SJCRH30 (cell line): ENCODE results near the gene CAMTA1. TPM values are rescaled to one million over a fixed set of nuclear protein-coding genes. Genes with fewer than 3 reads are reported as not detected.
A peak's percentile ranks its signal among the peaks of the same experiment; 100 is the strongest.
"Not testable (repeated sequence)": the region's sequence is repeated elsewhere in the genome, so short reads cannot be mapped to it uniquely, and the experiment has no call there.

ENCODE experiments used
- DNase-seq, 2 experiments: peaks; one replicate each; pipeline ENCODE4 v3.0.0-alpha.2; 2015 to 2020
- H3K27ac ChIP-seq: fragments of 250-450 bp; sonication (Bioruptor Pico); 2 replicates; pipeline ENCODE4 v1.5.1; 2020; ENCODE audit warnings: mild to moderate bottlenecking, moderate library complexity
- H3K27me3 ChIP-seq: fragments of 250-450 bp; sonication (Bioruptor Pico); 2 replicates; pipeline ENCODE4 v1.5.1; 2020; ENCODE audit warnings: mild to moderate bottlenecking, moderate library complexity
- H3K36me3 ChIP-seq: fragments of 250-450 bp; sonication (Bioruptor Pico); 2 replicates; pipeline ENCODE4 v1.5.1; 2020; ENCODE audit warnings: mild to moderate bottlenecking, moderate library complexity
- H3K4me1 ChIP-seq: fragments of 250-450 bp; sonication (Bioruptor Pico); 2 replicates; pipeline ENCODE4 v1.5.1; 2020; ENCODE audit warnings: mild to moderate bottlenecking, moderate library complexity
- H3K4me3 ChIP-seq: fragments of 250-450 bp; sonication (Bioruptor Pico); 2 replicates; pipeline ENCODE4 v1.5.1; 2020; ENCODE audit warnings: mild to moderate bottlenecking, moderate library complexity
- H3K9me3 ChIP-seq: fragments of 250-450 bp; sonication (Bioruptor Pico); replicated peaks from 2 replicates; pipeline ENCODE4 v1.5.1; 2020; ENCODE audit warnings: mild to moderate bottlenecking, moderate library complexity
- total RNA-seq: library from RNA; depleted of rRNA; stranded (reverse); fragments of >200 nt; shearing (Covaris generic); gene quantifications from 2 replicates; pipeline ENCODE4 v1.2.3, GENCODE V29; 2014

Gene CAMTA1
- total RNA-seq, 1 experiment from 2014 or later: 153 TPM

DNA sequence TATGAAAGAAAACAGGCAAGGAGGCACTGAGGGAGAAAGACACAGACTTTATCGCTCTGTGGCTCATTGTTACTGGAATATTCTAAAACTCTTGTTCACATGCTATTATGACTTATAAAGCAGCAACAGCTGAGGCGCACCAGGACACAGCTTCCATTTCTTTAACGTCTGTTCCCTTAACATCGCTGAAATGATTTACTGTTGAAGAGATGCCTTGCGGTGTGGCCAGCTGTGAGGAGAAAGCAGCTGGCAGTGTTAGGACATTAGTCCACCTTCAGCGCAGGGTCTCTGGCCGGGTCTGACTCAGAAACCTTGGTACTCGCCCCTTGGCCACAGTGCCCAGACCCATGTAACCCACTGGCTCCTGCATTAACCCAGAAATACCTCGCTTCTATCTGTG, 995.7 kb downstream of the CAMTA1 start:
- Histone ChIP-seq H3K36me3 (peaks cover 26% of the 10 kb centered on the region), H3K4me1 (peaks cover 4% of the 10 kb centered on the region), H3K4me3 (no peak overlapping the region), H3K9me3 (no peaks in the 10 kb centered on the region), H3K27me3 (no peaks in the 10 kb centered on the region), H3K27ac (no peak overlapping the region)
- DNase-seq: no peak

DNA sequence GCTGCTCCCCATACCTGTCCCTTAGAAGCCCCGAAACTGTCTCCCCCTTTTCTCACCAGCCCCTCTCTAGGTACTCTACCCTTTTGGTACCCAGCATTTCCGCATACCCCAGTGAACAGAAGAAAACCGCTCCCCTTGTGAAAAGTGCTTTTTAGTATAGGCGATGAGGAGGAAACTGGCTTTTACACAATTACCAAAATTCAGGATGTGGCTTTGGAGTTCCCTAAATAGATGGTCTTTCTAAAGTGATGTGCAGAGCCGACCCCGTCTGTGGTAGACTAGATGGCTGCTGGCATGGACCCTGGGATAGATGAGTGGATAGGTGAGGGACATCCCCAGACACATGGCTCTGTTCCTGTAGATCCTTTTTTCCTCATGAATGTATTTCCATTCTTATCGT, 996.2 kb downstream of the CAMTA1 start:
- no peak for DNase-seq
- Histone ChIP-seq H3K4me1 (peaks cover 4% of the 10 kb centered on the region), H3K9me3 (no peaks in the 10 kb centered on the region), H3K27me3 (no peaks in the 10 kb centered on the region), H3K4me3 (no peak overlapping the region), H3K27ac (no peak overlapping the region), H3K36me3 (peaks cover 26% of the 10 kb centered on the region)

DNA sequence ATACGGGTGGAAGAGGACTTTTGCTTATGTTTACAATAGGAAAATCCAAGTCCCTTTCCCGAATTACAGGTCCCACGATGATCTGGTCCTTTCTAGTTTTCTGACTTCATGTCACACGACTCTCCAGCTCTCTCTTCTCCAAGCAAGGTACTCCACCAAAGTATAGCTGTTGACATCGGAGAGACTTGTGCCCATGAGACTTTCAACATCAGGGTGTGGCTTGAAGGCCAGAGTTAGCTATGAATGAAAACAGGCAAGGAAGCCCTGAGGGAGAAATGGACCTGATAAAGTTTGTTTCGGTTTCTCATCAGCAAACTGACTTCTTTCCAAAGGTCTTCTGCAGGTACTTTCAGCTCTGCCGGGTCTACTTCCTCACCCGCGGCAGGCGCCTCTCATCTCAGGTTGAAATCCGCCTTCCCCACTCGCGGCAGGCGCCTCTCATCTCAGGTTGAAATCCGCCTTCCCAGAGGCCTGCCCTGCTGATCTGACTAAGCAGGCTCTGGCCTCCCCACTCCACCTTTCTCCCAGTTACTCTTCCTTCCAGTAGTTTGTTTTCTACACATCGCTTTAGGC, 996.8 kb downstream of the CAMTA1 start:
- Histone ChIP-seq H3K36me3 (peaks cover 26% of the 10 kb centered on the region), H3K27ac (no peak overlapping the region)

DNA sequence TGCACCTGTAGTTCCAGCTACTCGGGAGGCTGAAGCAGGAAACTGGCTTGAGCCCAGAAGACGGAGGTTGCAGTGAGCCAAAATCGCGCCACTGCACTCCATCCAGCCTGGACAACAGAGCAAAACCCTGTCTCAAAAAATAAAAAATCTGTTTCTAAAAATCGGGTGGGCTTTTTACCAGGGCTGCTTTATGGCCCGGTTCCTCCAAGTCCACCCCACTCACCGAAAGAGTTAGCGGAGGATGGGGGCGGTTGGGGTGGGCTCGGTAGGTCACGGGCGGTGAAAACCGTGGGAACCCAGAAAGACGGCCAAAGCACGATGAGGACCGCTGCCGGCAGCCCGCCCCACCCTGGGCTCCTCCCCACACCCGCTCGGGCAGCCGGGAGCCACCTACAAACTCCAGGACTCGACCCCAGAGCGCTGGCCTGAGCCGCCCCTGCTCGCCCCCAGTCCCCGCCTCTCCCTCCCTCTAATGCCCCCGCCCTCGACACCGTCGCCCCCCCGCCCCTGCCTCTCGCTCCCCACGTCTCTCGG, 998.0 kb downstream of the CAMTA1 start:
- peak overlapping the region; percentile 65 for H3K4me3 ChIP-seq
- peak overlapping the region; percentile 23; the same call in 1 of the 2 replicates for H3K27ac ChIP-seq
- peak; percentile 87 to 88 for DNase-seq
- H3K4me1 ChIP-seq: peaks cover 4% of the 10 kb centered on the region
- H3K27me3 ChIP-seq: no peaks in the 10 kb centered on the region
- H3K36me3 ChIP-seq: peaks cover 18% of the 10 kb centered on the region
- H3K9me3 ChIP-seq: no peaks in the 10 kb centered on the region

More for the DNA sequence above, 996.8 kb downstream of the CAMTA1 start:
- H3K9me3 ChIP-seq: no peaks in the 10 kb centered on the region
- no peak for DNase-seq
- no peak overlapping the region for H3K4me3 ChIP-seq
- no peaks in the 10 kb centered on the region for H3K27me3 ChIP-seq
- H3K4me1 ChIP-seq: peaks cover 4% of the 10 kb centered on the region

DNA sequence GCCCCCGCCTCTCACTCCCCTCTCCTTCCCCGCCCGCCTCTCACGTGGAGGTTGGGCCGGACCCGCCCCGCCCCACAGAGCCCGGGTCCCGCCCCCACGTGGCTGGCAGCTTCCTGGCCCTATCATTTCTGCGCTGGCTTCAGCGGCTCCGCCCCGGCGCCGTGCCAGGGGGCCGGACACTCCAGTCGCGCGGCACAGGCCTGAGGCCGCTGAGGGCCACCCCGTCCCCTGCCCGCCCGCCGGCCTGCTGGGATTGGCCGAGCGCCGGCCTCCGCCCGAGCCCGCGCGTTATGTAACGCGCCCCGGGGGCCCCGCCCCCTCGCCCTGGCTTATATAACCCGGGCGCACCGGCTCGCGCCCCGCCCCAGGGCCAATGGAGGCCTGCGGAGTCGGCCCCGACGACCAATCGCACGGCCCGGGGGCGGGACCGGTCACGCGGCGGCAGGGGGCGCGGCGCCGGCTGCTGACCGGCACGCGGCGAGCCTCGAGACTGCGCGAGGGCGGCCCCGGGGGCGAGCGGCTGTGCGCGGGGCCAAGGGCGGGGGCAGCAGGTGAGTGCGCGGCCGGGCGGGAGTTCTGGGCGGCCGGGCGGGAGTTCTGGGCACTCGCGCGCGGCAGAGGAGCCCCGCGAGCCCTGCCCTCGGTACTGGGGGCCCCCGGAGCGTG, 998.7 kb downstream of the CAMTA1 start, which contains the start of gene PER3:
Gene PER3 (plus strand): TSS at position 466 of the 666 bp plus-strand sequence. CDS start 587 bp downstream, outside the sequence.
- peaks cover 4% of the 10 kb centered on the region for H3K4me1 ChIP-seq
- H3K27ac ChIP-seq: peak within 1 kb of the TSS; percentile 23; the same call in 1 of the 2 replicates
- peaks cover 12% of the 10 kb centered on the region for H3K36me3 ChIP-seq

DNA sequence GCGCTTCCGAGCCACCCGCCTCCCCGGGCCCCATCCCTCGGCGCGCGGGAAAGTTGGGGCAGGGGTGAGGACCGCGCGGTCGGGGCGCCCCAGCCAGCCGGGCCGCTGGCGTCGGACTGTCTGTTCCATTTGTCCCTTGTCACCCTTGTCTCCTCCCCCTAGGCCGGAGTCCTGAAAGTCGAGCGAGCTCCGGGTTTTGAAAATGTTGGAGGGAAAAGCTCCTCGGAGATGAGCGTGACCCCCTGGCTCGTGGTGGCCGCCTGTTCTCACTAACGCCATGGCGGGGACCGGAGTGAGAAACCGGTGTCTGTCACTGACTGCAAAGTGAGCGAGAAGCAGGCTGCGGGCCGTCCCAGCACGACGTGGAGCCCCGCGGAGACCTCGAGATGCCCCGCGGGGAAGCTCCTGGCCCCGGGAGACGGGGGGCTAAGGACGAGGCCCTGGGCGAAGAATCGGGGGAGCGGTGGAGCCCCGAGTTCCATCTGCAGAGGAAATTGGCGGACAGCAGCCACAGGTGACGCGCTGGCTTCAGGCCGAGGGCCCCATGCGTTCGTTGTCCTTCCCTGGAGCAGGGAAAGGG, 999.3 kb downstream of the CAMTA1 start:
- no peak for DNase-seq
- no peaks in the 10 kb centered on the region for H3K27me3 ChIP-seq
- H3K36me3 ChIP-seq: peaks cover 7% of the 10 kb centered on the region
- no peak overlapping the region for H3K27ac ChIP-seq
- H3K4me1 ChIP-seq: peaks cover 4% of the 10 kb centered on the region
- H3K4me3 ChIP-seq: no peak overlapping the region
- no peaks in the 10 kb centered on the region for H3K9me3 ChIP-seq

More for the DNA sequence above, 998.7 kb downstream of the CAMTA1 start, which contains the start of gene PER3:
- peak; percentile 96 to 97 for DNase-seq
- H3K4me3 ChIP-seq: peak within 1 kb of the TSS; percentile 65
- H3K9me3 ChIP-seq: no peaks in the 10 kb centered on the region
- no peaks in the 10 kb centered on the region for H3K27me3 ChIP-seq

DNA sequence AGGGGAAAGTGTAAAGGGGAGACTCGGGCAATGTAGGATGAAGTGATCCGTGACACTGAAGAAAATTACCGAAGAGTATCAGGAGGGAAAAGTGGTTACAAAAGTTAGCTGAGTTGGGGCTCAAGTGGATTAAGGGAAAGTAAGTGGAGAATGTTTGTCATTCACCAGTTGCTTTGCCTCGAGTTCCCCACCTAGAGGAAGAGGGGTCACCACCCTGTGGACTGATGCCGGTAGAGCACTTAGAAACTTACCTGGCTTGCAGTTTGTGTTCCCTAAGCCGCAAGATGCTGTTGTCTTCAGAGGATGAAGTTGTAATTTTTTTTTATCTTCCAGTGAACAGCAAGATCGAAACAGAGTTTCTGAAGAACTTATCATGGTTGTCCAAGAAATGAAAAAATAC, 999.9 kb downstream of the CAMTA1 start:
- Histone ChIP-seq H3K27ac (no peak overlapping the region), H3K4me1 (peaks cover 4% of the 10 kb centered on the region), H3K9me3 (no peaks in the 10 kb centered on the region; the same call in 1 of the 2 replicates), H3K27me3 (no peaks in the 10 kb centered on the region), H3K4me3 (no peak overlapping the region), H3K36me3 (peaks cover 3% of the 10 kb centered on the region)
- DNase-seq: no peak

DNA sequence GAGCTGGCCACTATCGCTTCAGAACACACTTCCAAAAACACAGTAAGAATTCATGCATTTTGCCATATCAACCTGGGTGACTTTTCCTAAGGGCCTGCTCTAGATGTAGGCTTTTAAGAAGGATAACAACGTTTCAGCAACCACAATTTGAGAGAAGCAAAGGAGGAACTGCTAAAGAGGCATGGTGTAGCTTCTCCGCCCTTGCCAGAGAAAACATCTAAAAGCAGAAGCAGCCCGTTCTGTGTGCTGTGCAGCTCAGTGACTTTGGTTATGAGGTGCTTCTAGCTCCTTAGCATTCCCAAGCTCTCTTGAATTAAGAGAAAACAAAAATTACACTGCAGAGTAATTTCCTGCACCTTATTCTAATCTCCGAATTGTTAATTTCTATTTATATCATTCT, 1001.5 kb downstream of the CAMTA1 start:
- H3K4me1 ChIP-seq: peaks cover 4% of the 10 kb centered on the region
- H3K36me3 ChIP-seq: no peaks in the 10 kb centered on the region; the same call in 1 of the 2 replicates

DNA sequence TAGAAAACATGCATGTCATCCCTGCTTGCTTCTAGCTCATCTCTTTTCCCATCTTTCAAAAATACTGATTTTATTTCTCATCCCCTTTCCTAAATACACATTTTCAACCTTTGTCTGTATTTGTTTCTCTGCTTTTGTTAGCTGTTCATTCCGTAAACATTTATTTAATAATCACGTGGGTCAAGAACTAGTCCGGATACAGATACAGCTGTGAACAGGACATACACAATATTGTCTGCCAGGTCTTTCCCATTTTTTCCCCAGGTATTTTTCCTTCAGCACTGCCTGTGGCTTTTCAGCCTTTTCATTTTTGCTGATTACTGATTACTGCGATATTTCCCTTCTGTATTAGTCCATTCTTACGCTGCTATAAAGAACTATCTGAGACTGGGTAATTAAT, 1004.6 kb downstream of the CAMTA1 start:
- Histone ChIP-seq H3K4me3 (no peak overlapping the region), H3K4me1 (no peaks in the 10 kb centered on the region), H3K36me3 (no peaks in the 10 kb centered on the region; the same call in 1 of the 2 replicates), H3K27me3 (no peaks in the 10 kb centered on the region), H3K27ac (no peak overlapping the region), H3K9me3 (peaks cover 14% of the 10 kb centered on the region; the same call in 1 of the 2 replicates)
- no peak for DNase-seq

More for the DNA sequence above, 1001.5 kb downstream of the CAMTA1 start:
- Histone ChIP-seq H3K27ac (no peak overlapping the region), H3K27me3 (no peaks in the 10 kb centered on the region), H3K9me3 (peaks cover 11% of the 10 kb centered on the region; the same call in 1 of the 2 replicates), H3K4me3 (no peak overlapping the region)
- no peak for DNase-seq

DNA sequence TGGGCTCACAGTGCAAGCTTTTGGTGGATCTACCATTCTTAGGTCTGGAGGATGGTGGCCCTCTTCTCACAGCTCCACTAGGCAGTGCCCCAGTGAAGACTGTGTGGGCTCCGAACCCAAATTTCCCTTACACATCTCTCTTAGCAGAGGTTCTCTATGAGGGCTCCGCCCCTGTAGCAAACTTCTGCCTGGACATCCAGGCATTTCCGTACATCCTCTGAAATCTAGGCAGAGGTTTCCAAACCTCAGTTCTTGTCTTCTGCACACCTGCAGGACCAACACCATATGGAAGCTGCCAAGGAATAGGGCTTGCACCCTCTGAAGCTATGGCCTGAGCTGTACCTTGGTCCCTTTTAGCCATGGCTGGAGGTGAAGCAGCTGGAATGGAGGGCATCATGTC, 1005.8 kb downstream of the CAMTA1 start:
- not testable (repeated sequence) for H3K4me1 ChIP-seq, H3K36me3 ChIP-seq, H3K27me3 ChIP-seq, DNase-seq, H3K4me3 ChIP-seq, H3K27ac ChIP-seq
- H3K9me3 ChIP-seq: peaks cover 14% of the 10 kb centered on the region; the same call in 1 of the 2 replicates

DNA sequence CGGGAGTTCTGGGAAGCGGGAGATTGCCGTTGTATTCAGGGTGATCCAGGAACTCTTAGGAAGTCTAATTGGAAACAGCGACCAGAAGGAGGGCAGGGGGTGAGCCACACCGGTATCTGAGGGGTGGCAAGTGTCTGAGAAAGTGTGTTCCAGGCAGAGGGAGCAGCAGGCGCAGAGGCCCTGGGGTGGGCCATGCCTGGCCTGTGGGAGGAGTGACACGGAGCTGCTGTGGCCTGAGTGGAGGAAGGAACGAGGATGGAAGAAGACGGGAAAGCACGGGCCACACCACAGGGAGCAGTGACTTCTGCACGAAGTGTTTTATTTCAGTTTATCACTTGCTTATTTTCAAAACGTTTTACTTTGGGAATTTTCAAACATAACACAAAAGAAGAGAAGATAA, 1010.2 kb downstream of the CAMTA1 start:
- H3K9me3 ChIP-seq: peaks cover 14% of the 10 kb centered on the region; the same call in 1 of the 2 replicates
- no peak overlapping the region for H3K27ac ChIP-seq
- H3K4me3 ChIP-seq: no peak overlapping the region
- no peaks in the 10 kb centered on the region for H3K27me3 ChIP-seq
- no peaks in the 10 kb centered on the region for H3K4me1 ChIP-seq
- no peak for DNase-seq
- H3K36me3 ChIP-seq: no peaks in the 10 kb centered on the region

DNA sequence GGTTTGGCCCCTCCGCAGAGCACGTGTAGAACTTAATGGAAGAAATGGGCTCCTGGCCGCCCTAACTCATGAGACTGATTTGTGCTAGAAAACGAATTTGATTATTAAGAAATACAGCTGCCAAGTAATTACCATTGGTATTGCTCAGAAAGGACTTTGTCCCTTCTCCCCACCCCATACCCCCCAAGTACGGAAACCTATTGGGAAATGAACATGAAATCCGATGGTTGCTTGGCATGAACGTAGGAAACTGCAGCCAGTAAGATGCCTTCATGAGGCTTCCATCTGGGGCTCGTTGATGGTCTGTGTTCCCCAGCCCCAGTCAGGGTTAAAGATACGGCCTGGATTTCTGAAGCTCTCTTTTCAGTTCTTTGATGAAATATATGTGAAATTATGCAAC, 1020.2 kb downstream of the CAMTA1 start:
- no peaks in the 10 kb centered on the region for H3K27me3 ChIP-seq
- no peak for DNase-seq
- no peaks in the 10 kb centered on the region for H3K9me3 ChIP-seq
- H3K4me3 ChIP-seq: no peak overlapping the region
- H3K4me1 ChIP-seq: no peaks in the 10 kb centered on the region
- H3K36me3 ChIP-seq: no peaks in the 10 kb centered on the region
- H3K27ac ChIP-seq: no peak overlapping the region

DNA sequence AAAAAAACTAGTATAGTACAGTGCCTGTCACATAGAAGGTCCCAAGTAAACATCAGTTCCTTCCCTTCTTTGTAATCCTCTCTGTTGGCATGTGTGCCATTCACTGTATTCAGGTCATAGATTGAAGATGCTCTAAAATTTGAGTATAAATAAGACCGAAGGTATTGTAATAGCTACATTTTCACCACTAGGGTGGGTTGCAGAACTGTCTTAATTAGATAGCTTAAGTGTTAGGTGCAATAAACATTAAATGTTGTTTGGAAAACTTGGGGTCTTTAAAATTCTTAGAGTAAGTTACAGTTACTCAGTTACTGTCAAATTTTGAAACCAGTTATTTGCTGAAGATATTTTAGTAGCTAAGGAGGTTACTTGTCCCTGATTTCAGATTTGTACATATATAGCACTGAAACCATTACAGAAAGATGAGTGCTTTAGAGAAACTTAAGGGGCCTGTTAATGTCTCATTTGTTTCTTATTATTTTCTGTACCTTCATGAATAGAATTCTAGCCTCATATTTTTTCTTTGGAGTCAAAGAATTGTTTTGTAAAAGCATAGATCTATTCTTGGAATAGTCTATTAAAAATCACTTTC, 1023.1 kb downstream of the CAMTA1 start:
- Histone ChIP-seq H3K36me3 (no peaks in the 10 kb centered on the region), H3K4me1 (no peaks in the 10 kb centered on the region), H3K9me3 (peaks cover 6% of the 10 kb centered on the region; the same call in 1 of the 2 replicates), H3K27ac (no peak overlapping the region), H3K27me3 (no peaks in the 10 kb centered on the region), H3K4me3 (no peak overlapping the region)
- DNase-seq: peak in 1 of 2 experiments; percentile 45

DNA sequence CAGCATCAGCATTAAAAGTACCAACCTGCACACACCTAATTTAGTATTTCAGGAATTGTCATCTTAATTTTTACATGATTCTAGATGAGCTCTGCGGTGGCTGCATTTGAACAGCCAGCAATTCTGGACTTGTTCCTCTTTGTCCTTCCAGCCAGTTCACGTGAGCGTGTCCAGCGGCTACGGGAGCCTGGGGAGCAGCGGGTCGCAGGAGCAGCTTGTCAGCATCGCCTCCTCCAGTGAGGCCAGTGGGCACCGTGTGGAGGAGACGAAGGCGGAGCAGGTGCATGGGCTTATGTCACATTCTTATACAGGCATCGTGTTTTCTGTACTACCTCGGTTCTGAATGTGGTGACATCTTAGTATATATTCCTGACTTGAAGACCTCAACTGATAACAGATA, 1024.5 kb downstream of the CAMTA1 start:
- DNase-seq: no peak
- Histone ChIP-seq H3K9me3 (peaks cover 13% of the 10 kb centered on the region), H3K4me1 (no peaks in the 10 kb centered on the region), H3K27me3 (no peaks in the 10 kb centered on the region), H3K36me3 (no peaks in the 10 kb centered on the region; the same call in 1 of the 2 replicates), H3K4me3 (no peak overlapping the region), H3K27ac (no peak overlapping the region)
